Retina (tissue), 1 donor: ENCODE measurements around the gene BARX1.
A peak's percentile ranks its signal among the peaks of the same experiment; 100 is the strongest.
"Not testable (repeated sequence)": the region's sequence is repeated elsewhere in the genome, so short reads cannot be mapped to it uniquely, and the experiment has no call there.

Source experiments
- DNase-seq: peaks from one replicate; pipeline ENCODE4 v3.0.0-alpha.2; 2016

The BARX1 gene

GRCh38 chr9:93950619-93951601, 4.2 kb downstream of the BARX1 start:
- peak; percentile 77 for DNase-seq

- no peak for DNase-seq
Observed at GRCh38 chr9:93949694-93950449, 5.3 kb downstream of the BARX1 start.

- no peak for DNase-seq
Observed at GRCh38 chr9:93949073-93949693, 6.0 kb downstream of the BARX1 start.

- peak; percentile 54 for DNase-seq
Observed at GRCh38 chr9:93948441-93949072, 6.6 kb downstream of the BARX1 start.

- DNase-seq = no peak
Observed at GRCh38 chr9:93947409-93948070, 7.6 kb downstream of the BARX1 start.

- no peak for DNase-seq
Observed at GRCh38 chr9:93946338-93946712, 8.8 kb downstream of the BARX1 start.

GRCh38 chr9:93945400-93946337, 9.5 kb downstream of the BARX1 start:
- peak; percentile 67 for DNase-seq

- DNase-seq = no peak
Observed at GRCh38 chr9:93944011-93944410, 11.1 kb downstream of the BARX1 start.

GRCh38 chr9:93942161-93942560, 13.0 kb downstream of the BARX1 start:
- no peak for DNase-seq

GRCh38 chr9:93941493-93941892, 13.7 kb downstream of the BARX1 start:
- DNase-seq = no peak

GRCh38 chr9:93940951-93941350, 14.2 kb downstream of the BARX1 start:
- no peak for DNase-seq

GRCh38 chr9:93939589-93939988, 15.6 kb downstream of the BARX1 start:
- not testable (repeated sequence) for DNase-seq

GRCh38 chr9:93937193-93937592, 18.0 kb downstream of the BARX1 start:
- no peak for DNase-seq

GRCh38 chr9:93931905-93932304, 23.2 kb downstream of the BARX1 start:
- DNase-seq = no peak

GRCh38 chr9:93930070-93930469, 25.1 kb downstream of the BARX1 start:
- no peak for DNase-seq

GRCh38 chr9:93929231-93929630, 25.9 kb downstream of the BARX1 start:
- DNase-seq = no peak

- no peak for DNase-seq
Observed at GRCh38 chr9:93922535-93922934, 32.6 kb downstream of the BARX1 start.

- DNase-seq = no peak
Observed at GRCh38 chr9:93920131-93920800, 34.9 kb downstream of the BARX1 start.

- DNase-seq = no peak
Observed at GRCh38 chr9:93918061-93918460, 37.1 kb downstream of the BARX1 start.

- DNase-seq = no peak
Observed at GRCh38 chr9:93917121-93917853, 37.9 kb downstream of the BARX1 start.
